Measurements from ENCODE around the gene MEIKIN. TPM values are rescaled to one million over a fixed set of nuclear protein-coding genes. Genes with fewer than 3 reads are reported as not detected.

MEIKIN gene
- total RNA-seq, 1 experiment from 2014 or later, result not detected

DNA sequence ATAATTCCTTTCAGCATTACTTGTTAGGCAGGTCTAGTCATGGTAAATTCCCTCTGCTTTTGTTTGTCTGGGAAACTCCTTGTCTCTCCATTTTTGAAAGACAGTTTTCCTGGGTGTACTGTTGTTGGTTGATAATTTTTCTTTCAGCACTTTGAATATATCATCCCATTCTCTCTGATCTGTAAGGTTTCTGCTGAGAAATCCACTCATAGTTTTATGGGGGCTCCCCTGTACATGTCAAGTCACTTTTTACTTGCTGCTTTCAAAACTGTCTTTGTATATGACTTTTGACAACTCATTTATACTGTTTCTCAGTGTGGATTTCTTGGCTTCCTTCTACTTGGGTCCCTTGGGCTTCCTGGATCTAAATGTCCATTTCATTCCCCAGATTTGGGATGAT, 16.5 kb downstream of the MEIKIN start:
- Histone ChIP-seq H3K27ac (no peak overlapping the region), H3K9me3 (ENCODE audit: insufficient read depth, low read depth) (no peaks in the 10 kb centered on the region), H3K4me3 (no peak overlapping the region), H3K9me2 (ENCODE audit: insufficient read depth) (no peaks in the 10 kb centered on the region), H2AFZ (no peak overlapping the region), H3K27me3 (ENCODE audit: insufficient read depth, low read depth) (peaks cover 8% of the 10 kb centered on the region; the same call in 1 of the 2 replicates), H3K4me2 (no peak overlapping the region), H3K79me2 (ENCODE audit: low read depth) (no peaks in the 10 kb centered on the region), H3K36me3 (ENCODE audit: low read depth) (no peaks in the 10 kb centered on the region), H3K4me1 (replicated peaks; ENCODE audit: insufficient read depth) (no peaks in the 10 kb centered on the region), H4K20me1 (ENCODE audit: insufficient read depth) (no peaks in the 10 kb centered on the region), H3F3A (ENCODE audit: insufficient read depth, low read depth) (no peaks in the 10 kb centered on the region)
- no peak for TF ChIP-seq EZH2 (IDR thresholded peaks at IDR 0.05; ENCODE audit: low read depth)
- TF ChIP-seq, protein P1, sequence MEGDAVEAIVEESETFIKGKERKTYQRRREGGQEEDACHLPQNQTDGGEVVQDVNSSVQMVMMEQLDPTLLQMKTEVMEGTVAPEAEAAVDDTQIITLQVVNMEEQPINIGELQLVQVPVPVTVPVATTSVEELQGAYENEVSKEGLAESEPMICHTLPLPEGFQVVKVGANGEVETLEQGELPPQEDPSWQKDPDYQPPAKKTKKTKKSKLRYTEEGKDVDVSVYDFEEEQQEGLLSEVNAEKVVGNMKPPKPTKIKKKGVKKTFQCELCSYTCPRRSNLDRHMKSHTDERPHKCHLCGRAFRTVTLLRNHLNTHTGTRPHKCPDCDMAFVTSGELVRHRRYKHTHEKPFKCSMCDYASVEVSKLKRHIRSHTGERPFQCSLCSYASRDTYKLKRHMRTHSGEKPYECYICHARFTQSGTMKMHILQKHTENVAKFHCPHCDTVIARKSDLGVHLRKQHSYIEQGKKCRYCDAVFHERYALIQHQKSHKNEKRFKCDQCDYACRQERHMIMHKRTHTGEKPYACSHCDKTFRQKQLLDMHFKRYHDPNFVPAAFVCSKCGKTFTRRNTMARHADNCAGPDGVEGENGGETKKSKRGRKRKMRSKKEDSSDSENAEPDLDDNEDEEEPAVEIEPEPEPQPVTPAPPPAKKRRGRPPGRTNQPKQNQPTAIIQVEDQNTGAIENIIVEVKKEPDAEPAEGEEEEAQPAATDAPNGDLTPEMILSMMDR (conservative IDR thresholded peaks at IDR 0.05), result no peak
- ChIA-PET CTCF (no interaction called here), POLR2A (ENCODE audit: unreplicated experiment) (no interaction called here)
- intact Hi-C loops (cut with micrococcal nuclease; ENCODE audit: unreplicated experiment), result no loop called here
- no TSS peak for BruUV-seq (replicated peaks)
- no peak for DNase-seq

DNA sequence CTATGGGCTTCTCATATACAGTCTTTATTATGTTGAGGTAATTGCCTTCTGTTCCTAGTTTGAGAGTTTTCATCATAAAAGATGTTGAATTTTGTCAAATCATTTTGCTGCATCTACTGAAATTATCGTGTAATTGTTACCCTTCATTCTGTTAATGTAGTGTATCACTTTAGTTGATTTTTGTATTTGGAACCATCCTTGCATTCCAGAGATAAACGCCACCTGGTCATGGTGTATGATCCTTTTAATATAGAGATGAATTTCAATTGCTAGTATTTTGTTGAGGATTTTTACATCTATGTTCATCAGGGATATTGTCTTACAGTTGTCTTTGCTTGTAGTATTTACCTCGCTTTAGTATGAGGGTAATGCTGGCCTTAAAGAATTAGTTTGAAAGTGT, 19.3 kb downstream of the MEIKIN start:
- DNase-seq, result no peak
- H4K20me1 ChIP-seq (ENCODE audit: insufficient read depth), result no peaks in the 10 kb centered on the region
- H3K9me2 ChIP-seq (ENCODE audit: insufficient read depth), result no peaks in the 10 kb centered on the region
- H2AFZ ChIP-seq, result no peak overlapping the region
- CTCF ChIA-PET, result no interaction called here
- H3K4me2 ChIP-seq, result no peak overlapping the region
- no peaks in the 10 kb centered on the region for H3K9me3 ChIP-seq (ENCODE audit: insufficient read depth, low read depth)
- H3F3A ChIP-seq (ENCODE audit: insufficient read depth, low read depth), result no peaks in the 10 kb centered on the region
- peaks cover 8% of the 10 kb centered on the region; the same call in 1 of the 2 replicates for H3K27me3 ChIP-seq (ENCODE audit: insufficient read depth, low read depth)
- no peak overlapping the region for H3K4me3 ChIP-seq
- H3K36me3 ChIP-seq (ENCODE audit: low read depth), result no peaks in the 10 kb centered on the region
- no peaks in the 10 kb centered on the region for H3K4me1 ChIP-seq (replicated peaks; ENCODE audit: insufficient read depth)
- no TSS peak for BruUV-seq (replicated peaks)
- H3K27ac ChIP-seq, result no peak overlapping the region
- POLR2A ChIA-PET (ENCODE audit: unreplicated experiment), result no interaction called here
- H3K79me2 ChIP-seq (ENCODE audit: low read depth), result no peaks in the 10 kb centered on the region
- TF ChIP-seq, protein P1 (conservative IDR thresholded peaks at IDR 0.05), result no peak
- TF ChIP-seq EZH2 (IDR thresholded peaks at IDR 0.05; ENCODE audit: low read depth), result no peak
- intact Hi-C loops (cut with micrococcal nuclease; ENCODE audit: unreplicated experiment), result no loop called here

DNA sequence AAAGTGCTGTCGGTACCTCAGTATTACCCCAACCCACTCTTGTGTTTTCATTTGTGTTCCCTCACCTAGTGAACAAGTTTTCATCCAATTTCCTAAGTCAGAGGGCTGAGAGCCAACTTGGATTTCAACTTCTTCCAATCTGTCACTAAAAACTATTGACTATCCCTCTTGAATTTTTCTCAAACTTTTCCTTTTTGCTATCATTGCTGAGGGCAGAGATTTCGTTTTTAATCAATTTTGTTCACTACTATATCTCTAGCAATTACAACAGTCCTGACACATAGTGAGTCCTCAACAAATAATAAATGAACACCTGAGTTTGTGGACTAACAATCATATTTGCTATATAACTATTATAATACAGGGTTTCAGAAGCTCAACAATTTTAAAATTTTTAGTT, 29.0 kb downstream of the MEIKIN start:
- intact Hi-C loops (cut with micrococcal nuclease; ENCODE audit: unreplicated experiment), result no loop called here

More for the DNA sequence above, 29.0 kb downstream of the MEIKIN start:
- H3K4me1 ChIP-seq (replicated peaks; ENCODE audit: insufficient read depth), result no peaks in the 10 kb centered on the region
- H3K4me2 ChIP-seq, result no peak overlapping the region
- no peaks in the 10 kb centered on the region for H3K9me2 ChIP-seq (ENCODE audit: insufficient read depth)
- no peak overlapping the region for H3K4me3 ChIP-seq
- ChIA-PET CTCF (no interaction called here), POLR2A (ENCODE audit: unreplicated experiment) (no interaction called here)
- no peaks in the 10 kb centered on the region for H3K79me2 ChIP-seq (ENCODE audit: low read depth)
- no peak overlapping the region for H3K27ac ChIP-seq
- no peak for DNase-seq
- TF ChIP-seq, protein P1 (conservative IDR thresholded peaks at IDR 0.05), result no peak
- no peak for TF ChIP-seq EZH2 (IDR thresholded peaks at IDR 0.05; ENCODE audit: low read depth)
- no peak overlapping the region for H2AFZ ChIP-seq
- H3F3A ChIP-seq (ENCODE audit: insufficient read depth, low read depth), result no peaks in the 10 kb centered on the region
- no peaks in the 10 kb centered on the region for H3K36me3 ChIP-seq (ENCODE audit: low read depth)
- no TSS peak for BruUV-seq (replicated peaks)
- H3K9me3 ChIP-seq (ENCODE audit: insufficient read depth, low read depth), result no peaks in the 10 kb centered on the region
- no peaks in the 10 kb centered on the region for H4K20me1 ChIP-seq (ENCODE audit: insufficient read depth)
- peaks cover 11% of the 10 kb centered on the region; the same call in 1 of the 2 replicates for H3K27me3 ChIP-seq (ENCODE audit: insufficient read depth, low read depth)

Data from PC-9 (cell line).